A549 (cell line): ENCODE measurements around the gene SERINC5.

Experiments used
- CTCF ChIP-seq: fragments of >200 bp; sonication (Bioruptor Twin); formaldehyde crosslinking; IDR thresholded peaks from 3 replicates; pipeline ENCODE4 v1.5.1; 2016
- POLR2A ChIP-seq: IDR thresholded peaks from 2 replicates; pipeline ENCODE4 v1.6.1; 2012; ENCODE audit warnings: mild to moderate bottlenecking, low read length

DNA sequence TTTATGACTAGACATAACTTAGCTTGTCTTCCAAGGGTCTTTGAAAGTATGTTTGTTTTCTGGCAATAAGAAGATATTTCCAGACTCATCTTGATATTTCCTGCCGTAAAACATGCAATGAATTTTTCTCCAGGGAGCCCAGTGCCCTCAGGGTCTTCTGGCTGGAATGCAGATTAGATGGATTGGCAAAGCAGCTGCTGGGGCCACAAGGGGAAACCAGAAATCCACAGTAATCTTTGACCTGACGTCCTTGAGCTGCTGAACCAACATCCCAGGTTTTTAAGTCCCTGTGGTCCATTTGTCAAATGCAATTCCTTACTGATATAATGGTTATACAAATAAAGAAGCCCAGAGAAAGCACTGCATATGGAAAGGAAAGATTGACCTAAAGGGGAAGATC is 127.7 kb downstream of the SERINC5 start:
- TF ChIP-seq POLR2A (no peak), CTCF (no peak)
